Kidney epithelial cell (primary cell): Measurements from ENCODE around the gene IMMP2L. TPM values are rescaled to one million over a fixed set of nuclear protein-coding genes. Genes with fewer than 3 reads are reported as not detected.

Experiments used
- DNase-seq: peaks from one replicate; pipeline ENCODE4 v3.0.0-alpha.2; 2010; ENCODE audit warnings: low read depth
- H3K27me3 ChIP-seq: 2 replicates; pipeline ENCODE4 v1.6.0; 2011; ENCODE audit warnings: low read length; ENCODE audit not compliant: control insufficient read depth, insufficient read depth
- H3K36me3 ChIP-seq: 2 replicates; pipeline ENCODE4 v1.5.1; 2011; ENCODE audit warnings: low read length; ENCODE audit not compliant: control insufficient read depth, insufficient read depth
- H3K4me3 ChIP-seq: 2 replicates; pipeline ENCODE4 v1.5.1; 2011; ENCODE audit warnings: low read depth, mild to moderate bottlenecking, control low read depth, low read length
- total RNA-seq: library from RNA; depleted of rRNA; stranded (reverse); fragments of >200 nt; gene quantifications from 2 replicates; pipeline ENCODE4 v1.2.3, GENCODE V29; 2015
- TF ChIP-seq, protein P1 (sequence below): IDR thresholded peaks from 2 replicates; pipeline ENCODE4 v1.5.1; 2011; ENCODE audit warnings: mild to moderate bottlenecking, moderate library complexity, low read length, control low read depth, inconsistent platforms; ENCODE audit not compliant: insufficient read depth, poor library complexity, severe bottlenecking

Gene IMMP2L
- total RNA-seq, 1 donor from 2014 or later: 30.8 TPM

DNA sequence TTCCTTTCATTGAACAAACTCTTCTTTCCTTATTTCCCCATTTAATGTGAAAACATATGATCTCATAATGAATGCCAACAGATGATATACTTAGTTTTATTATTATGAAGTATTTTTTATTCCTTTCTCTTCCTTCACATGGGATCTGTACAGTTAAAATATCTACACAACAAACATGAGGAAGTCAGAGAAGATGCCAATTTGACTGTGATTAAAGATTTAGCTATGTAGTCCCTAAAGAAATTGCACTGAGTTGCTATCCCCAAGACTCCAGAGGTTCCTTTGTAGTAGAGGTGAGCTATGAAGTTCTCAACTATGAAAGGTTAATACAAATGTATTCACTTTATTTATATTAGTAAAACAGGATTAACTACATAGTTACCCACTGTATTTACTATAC lies 532.0 kb downstream of the IMMP2L start:
- Histone ChIP-seq H3K36me3 (no peaks in the 10 kb centered on the region), H3K4me3 (no peak overlapping the region), H3K27me3 (no peaks in the 10 kb centered on the region)
- TF ChIP-seq, protein P1, sequence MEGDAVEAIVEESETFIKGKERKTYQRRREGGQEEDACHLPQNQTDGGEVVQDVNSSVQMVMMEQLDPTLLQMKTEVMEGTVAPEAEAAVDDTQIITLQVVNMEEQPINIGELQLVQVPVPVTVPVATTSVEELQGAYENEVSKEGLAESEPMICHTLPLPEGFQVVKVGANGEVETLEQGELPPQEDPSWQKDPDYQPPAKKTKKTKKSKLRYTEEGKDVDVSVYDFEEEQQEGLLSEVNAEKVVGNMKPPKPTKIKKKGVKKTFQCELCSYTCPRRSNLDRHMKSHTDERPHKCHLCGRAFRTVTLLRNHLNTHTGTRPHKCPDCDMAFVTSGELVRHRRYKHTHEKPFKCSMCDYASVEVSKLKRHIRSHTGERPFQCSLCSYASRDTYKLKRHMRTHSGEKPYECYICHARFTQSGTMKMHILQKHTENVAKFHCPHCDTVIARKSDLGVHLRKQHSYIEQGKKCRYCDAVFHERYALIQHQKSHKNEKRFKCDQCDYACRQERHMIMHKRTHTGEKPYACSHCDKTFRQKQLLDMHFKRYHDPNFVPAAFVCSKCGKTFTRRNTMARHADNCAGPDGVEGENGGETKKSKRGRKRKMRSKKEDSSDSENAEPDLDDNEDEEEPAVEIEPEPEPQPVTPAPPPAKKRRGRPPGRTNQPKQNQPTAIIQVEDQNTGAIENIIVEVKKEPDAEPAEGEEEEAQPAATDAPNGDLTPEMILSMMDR: no peak
- DNase-seq: no peak

DNA sequence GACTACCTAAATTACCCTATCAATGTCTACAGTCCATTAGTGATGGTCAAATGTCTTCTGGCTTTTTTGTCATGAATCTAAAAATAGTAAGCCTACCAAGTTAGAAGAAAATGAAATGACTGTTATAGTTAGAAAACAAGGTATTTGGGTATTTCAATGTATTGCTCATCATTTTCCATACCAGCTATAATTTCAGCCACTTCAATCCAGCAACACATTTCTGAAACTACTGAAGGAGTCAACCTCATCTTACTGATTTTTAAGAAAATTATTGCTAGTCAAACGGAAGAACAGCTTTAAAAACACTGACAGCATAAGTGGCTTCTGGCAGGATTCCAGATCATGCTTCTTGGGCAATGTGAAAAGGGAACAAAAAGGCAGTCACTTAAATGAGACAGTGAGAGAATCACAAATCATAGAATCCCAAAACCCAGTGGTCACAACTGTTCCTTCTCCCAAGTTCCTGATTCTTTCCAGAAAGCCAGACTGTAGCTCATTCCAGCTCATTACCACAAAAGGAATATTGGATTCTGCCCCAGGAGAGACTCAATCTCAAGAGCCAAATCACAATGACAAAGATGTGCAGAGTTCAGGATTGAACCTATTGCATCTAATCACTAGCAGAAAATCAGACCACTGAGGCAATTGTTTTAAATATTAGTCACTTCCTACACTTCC lies 532.6 kb downstream of the IMMP2L start:
- H3K36me3 ChIP-seq: no peaks in the 10 kb centered on the region
- TF ChIP-seq, protein P1: no peak
- no peak overlapping the region for H3K4me3 ChIP-seq
- no peak for DNase-seq
- no peaks in the 10 kb centered on the region for H3K27me3 ChIP-seq

DNA sequence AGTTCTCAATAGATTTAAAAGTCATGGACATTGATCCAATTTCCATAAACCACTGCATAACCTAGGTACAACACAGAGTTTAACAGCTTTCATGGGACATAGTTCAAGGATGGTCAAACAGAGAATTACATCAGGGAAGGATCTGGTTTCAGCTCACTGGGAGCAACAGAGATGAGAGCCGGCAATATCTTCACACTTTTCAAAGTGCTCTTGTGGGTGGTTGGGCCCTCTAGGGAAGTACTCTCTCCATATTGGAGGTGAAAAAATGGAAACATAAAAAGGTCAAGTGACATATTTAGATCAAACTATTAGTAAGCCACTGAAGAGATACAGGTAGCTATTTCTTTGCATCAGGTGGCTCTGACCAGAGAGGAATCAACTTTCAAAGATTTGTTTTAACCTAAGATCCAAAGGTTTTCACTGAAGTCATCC lies 533.1 kb downstream of the IMMP2L start:
- TF ChIP-seq, protein P1: no peak
- no peak overlapping the region for H3K4me3 ChIP-seq
- DNase-seq: no peak
- H3K36me3 ChIP-seq: no peaks in the 10 kb centered on the region
- H3K27me3 ChIP-seq: no peaks in the 10 kb centered on the region

DNA sequence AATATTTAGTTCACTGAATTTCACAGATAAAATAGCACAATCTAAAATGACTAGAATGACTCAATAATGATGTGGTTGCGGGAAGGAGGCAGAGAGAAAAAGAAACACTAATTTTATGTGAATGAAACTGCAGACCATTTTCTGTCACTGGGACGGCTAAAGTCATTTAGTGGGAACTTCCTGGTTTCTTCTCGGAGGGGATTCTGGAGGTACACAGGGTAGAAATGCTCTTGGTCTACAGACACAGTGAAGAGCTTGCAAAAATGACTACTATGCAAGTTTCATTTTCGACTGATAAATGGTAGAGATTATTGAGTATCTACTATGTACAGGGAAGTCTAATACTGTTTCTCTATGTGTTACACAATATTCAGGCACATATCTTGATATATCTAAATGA lies 534.9 kb downstream of the IMMP2L start:
- Histone ChIP-seq H3K36me3 (no peaks in the 10 kb centered on the region), H3K4me3 (no peak overlapping the region), H3K27me3 (no peaks in the 10 kb centered on the region)
- TF ChIP-seq, protein P1: no peak
- DNase-seq: no peak

DNA sequence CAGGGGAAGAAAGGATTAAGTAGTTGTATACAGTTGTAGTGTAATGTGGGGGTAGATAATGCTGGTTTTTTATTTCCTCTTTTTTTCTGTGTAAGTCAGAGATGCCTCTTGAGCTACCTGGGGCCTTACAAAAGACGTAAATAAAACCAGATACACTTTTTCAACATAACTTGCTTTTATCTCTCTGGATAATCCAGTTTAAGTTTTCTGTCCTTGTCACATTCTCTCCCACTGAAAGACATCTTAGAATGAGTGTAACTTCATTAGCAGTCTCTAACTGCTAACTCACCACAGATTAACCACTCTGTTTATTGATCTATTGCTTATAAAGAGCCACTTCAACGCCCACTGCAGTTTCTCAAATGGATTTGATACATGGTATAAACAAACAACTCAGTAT lies 535.5 kb downstream of the IMMP2L start:
- Histone ChIP-seq H3K4me3 (no peak overlapping the region), H3K27me3 (no peaks in the 10 kb centered on the region), H3K36me3 (no peaks in the 10 kb centered on the region)
- DNase-seq: no peak
- TF ChIP-seq, protein P1: no peak

DNA sequence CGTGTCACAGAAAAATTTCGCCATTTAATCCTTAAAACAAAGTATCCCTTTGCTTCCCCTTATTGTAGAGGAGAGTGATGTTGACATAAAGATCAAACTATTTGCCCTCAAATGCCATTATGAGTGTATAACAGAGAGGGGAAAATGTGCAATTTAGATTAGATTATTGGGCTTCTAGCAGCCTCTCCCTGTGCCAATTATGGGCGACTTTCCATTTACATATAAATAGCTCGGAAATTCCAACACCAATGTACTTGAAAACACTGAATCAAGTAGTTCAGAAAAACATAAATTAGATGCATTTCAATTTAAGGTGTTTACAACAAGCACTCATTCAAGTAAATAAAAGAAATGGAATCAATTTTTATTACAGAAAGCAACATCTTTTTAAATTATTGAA lies 535.9 kb downstream of the IMMP2L start:
- Histone ChIP-seq H3K4me3 (no peak overlapping the region), H3K36me3 (no peaks in the 10 kb centered on the region), H3K27me3 (no peaks in the 10 kb centered on the region)
- no peak for DNase-seq
- TF ChIP-seq, protein P1: no peak
